T-helper 1 cell treated with Interleukin-12 subunit alpha and Interleukin-12 subunit beta and Interleukin-4 antibody, amounts not matched to agents 30 μg/mL and 1 μg/mL, for 36 hours (primary cell): ENCODE measurements around the gene ARHGEF5.
"Not testable (repeated sequence)": the region's sequence is repeated elsewhere in the genome, so short reads cannot be mapped to it uniquely, and the experiment has no call there.

Experiments
- H3K27ac Mint-ChIP-seq: one replicate; pipeline ENCODE4 v1.8.0; 2021; ENCODE audit warnings: mild to moderate bottlenecking, mixed read lengths
- H3K27me3 Mint-ChIP-seq: one replicate; pipeline ENCODE4 v1.8.0; 2021; ENCODE audit warnings: low read depth, mixed read lengths
- H3K36me3 Mint-ChIP-seq: one replicate; pipeline ENCODE4 v1.8.0; 2021; ENCODE audit warnings: low read depth, mixed read lengths
- H3K4me1 Mint-ChIP-seq: one replicate; pipeline ENCODE4 v1.8.0; 2021; ENCODE audit warnings: low read depth, mixed read lengths
- H3K4me3 Mint-ChIP-seq: one replicate; pipeline ENCODE4 v1.8.0; 2021; ENCODE audit warnings: mild to moderate bottlenecking, moderate library complexity, mixed read lengths
- H3K9me3 Mint-ChIP-seq: one replicate; pipeline ENCODE4 v1.8.0; 2021; ENCODE audit warnings: mixed read lengths

The ARHGEF5 gene

DNA sequence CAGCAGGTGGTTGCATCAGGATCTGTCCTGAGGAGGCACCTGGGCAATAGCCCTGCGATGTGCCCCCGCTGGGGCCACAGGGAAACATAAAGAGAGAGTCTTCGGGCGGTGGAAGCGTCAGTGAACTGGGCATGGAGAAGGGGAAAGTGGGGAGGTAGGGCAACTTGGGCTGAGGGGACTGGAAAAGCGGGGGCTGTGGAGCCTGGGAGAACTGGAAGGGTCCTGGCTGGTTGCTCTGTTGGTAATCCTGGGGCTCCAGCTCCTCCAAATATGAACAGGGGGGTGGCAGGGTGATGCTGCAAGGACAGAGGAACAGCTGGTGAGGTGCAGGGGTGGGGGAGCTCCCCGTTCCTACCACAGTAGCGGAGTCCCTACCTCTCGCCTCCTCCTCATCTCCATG, 43.1 kb downstream of the ARHGEF5 start:
- Mint-ChIP-seq H3K9me3 (no peaks in the 10 kb centered on the region), H3K36me3 (no peaks in the 10 kb centered on the region), H3K27ac (no peak overlapping the region), H3K27me3 (peaks cover 5% of the 10 kb centered on the region), H3K4me1 (no peaks in the 10 kb centered on the region), H3K4me3 (no peak overlapping the region)

DNA sequence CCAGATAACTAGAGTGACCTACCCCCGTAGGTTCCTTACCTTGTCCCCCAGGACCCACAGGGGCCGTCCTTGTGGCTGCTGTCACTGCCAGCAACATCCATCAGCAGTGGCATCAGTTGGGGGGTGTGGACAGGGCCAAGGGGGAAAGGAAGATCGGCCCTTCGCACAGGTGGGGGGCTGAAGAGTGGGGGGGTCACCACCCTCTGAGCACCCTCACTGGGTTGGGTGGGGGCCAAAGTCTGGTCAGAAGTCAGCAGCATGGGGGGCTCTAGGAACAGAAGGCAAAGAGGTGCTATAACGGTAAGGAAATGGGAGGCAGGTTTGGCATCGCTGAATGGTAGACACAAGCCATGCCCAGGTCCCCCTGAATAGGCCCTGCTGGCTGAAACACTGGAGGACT, 43.7 kb downstream of the ARHGEF5 start:
- no peaks in the 10 kb centered on the region for H3K4me1 Mint-ChIP-seq

DNA sequence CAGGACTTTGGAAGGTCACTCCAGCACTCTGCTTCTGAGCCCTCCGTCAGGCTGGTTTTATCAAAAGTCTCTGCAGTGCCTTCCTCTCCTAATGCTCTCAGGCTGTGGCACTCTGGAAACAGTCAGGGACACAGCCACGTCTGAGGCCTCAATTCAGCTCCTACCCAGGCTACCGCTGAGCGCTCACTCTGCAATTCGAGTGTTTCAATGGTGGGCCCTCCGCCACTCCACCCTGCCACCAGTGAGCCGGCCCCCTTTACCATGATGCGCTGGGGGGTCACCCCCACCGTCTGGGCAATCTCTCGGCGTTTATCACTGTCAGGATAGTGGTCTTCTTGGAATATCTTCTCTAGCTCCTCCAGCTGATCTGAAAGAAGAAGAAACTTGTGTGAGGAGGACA, 44.7 kb downstream of the ARHGEF5 start:
- H3K36me3 Mint-ChIP-seq, result no peaks in the 10 kb centered on the region
- no peak overlapping the region for H3K4me3 Mint-ChIP-seq
- H3K27ac Mint-ChIP-seq, result no peak overlapping the region
- no peaks in the 10 kb centered on the region for H3K4me1 Mint-ChIP-seq
- peaks cover 5% of the 10 kb centered on the region for H3K27me3 Mint-ChIP-seq
- H3K9me3 Mint-ChIP-seq, result no peaks in the 10 kb centered on the region

More for the DNA sequence above, 43.7 kb downstream of the ARHGEF5 start:
- Mint-ChIP-seq H3K27ac (no peak overlapping the region), H3K9me3 (no peaks in the 10 kb centered on the region), H3K4me3 (no peak overlapping the region), H3K36me3 (no peaks in the 10 kb centered on the region), H3K27me3 (peaks cover 5% of the 10 kb centered on the region)

DNA sequence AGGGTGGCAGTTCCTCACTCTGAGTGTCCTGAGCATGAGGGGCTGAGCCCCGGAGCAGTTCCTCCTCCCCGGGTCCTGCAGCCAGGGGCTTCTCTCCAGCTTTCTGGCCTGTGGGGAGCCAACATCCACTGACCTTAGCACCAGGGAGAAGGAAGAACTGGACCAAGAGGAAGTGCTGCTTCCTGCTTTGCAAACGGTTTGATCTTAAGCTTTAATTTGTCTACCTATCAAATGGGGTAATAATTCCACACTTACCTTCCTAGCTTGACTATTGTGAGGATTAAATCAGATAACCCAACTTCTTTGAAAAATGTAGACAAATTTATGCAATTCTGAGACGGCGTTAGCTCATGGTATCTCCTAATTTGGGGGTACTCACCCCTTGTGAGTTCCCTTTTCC, 46.3 kb downstream of the ARHGEF5 start:
- no peak overlapping the region for H3K4me3 Mint-ChIP-seq
- H3K27me3 Mint-ChIP-seq, result no peaks in the 10 kb centered on the region
- H3K27ac Mint-ChIP-seq, result no peak overlapping the region

DNA sequence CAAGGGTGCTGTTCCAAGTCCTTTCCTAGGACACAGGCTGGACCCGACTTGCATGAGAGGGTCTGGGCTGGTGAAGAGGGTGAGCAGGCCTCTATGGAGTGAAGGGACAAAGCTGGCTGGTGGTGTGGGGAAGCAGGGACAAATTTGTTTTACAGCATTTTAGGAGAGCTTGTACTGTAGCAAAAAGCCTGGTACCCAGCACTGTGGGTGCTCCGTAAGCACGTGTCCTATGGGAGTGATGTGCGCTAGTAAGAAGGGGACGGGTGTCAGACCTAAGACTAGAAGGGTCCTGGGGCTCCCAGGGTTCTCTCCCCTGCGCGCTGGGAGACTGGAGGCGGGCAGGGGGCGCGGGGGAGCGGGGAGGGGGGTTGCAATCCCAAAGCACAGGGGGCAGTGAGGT, 47.9 kb downstream of the ARHGEF5 start:
- Mint-ChIP-seq H3K36me3 (no peaks in the 10 kb centered on the region), H3K4me1 (no peaks in the 10 kb centered on the region), H3K9me3 (no peaks in the 10 kb centered on the region), H3K4me3 (no peak overlapping the region), H3K27ac (no peak overlapping the region), H3K27me3 (peaks cover 3% of the 10 kb centered on the region)

More for the DNA sequence above, 46.3 kb downstream of the ARHGEF5 start:
- no peaks in the 10 kb centered on the region for H3K9me3 Mint-ChIP-seq
- no peaks in the 10 kb centered on the region for H3K36me3 Mint-ChIP-seq
- H3K4me1 Mint-ChIP-seq, result no peaks in the 10 kb centered on the region

DNA sequence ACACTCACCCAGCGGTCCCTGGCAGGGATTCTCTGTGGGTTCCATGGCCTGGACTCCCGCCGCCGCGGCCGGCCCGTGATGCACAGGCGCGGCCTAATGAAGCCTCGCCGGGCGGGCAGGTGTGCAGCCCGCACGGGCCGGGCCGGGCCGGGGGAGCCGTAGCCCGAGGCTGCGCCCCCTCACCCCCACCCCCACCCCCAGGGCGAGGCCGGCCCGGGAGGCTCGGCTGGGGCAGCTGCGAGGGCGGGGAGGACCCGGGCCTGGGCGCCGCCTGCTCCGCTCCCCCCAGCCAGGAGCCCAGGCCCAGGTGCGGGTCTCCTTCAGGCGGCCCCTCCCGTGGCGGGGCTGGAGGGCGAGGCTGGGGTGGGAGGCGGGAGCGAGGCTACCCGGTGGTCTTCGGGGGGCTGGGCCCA, 48.5 kb downstream of the ARHGEF5 start, which contains the start of gene NOBOX:
Gene NOBOX, minus strand, starts transcription at position 45 of the 413 bp plus-strand sequence.
- H3K27me3 Mint-ChIP-seq, result peaks cover 8% of the 10 kb centered on the region
- no peak within 1 kb of the TSS for H3K27ac Mint-ChIP-seq
- no peaks in the 10 kb centered on the region for H3K9me3 Mint-ChIP-seq
- H3K4me3 Mint-ChIP-seq, result no peak within 1 kb of the TSS
- H3K36me3 Mint-ChIP-seq, result no peaks in the 10 kb centered on the region
- H3K4me1 Mint-ChIP-seq, result no peaks in the 10 kb centered on the region

DNA sequence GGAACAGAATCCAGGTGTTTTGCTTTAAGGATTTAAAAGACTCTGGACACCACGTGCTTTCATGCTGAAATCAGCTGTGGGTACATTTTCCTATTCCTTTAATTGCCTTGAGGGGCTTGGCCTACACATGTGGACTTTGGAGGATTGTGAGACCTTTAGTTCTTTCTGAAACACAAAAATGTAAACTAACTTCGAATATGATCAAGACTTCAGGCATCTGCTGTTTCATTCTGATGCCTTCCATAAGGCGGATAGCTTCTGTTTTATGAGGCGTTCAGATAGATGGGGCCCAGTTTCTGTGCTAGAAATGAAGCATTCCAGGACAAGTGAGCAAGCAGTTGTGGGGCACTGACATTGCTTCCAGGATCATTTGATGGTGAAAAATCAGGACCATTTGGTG, 49.7 kb downstream of the ARHGEF5 start:
- Mint-ChIP-seq H3K27ac (no peak overlapping the region), H3K4me3 (no peak overlapping the region), H3K27me3 (peaks cover 10% of the 10 kb centered on the region), H3K9me3 (no peaks in the 10 kb centered on the region), H3K4me1 (no peaks in the 10 kb centered on the region), H3K36me3 (no peaks in the 10 kb centered on the region)

DNA sequence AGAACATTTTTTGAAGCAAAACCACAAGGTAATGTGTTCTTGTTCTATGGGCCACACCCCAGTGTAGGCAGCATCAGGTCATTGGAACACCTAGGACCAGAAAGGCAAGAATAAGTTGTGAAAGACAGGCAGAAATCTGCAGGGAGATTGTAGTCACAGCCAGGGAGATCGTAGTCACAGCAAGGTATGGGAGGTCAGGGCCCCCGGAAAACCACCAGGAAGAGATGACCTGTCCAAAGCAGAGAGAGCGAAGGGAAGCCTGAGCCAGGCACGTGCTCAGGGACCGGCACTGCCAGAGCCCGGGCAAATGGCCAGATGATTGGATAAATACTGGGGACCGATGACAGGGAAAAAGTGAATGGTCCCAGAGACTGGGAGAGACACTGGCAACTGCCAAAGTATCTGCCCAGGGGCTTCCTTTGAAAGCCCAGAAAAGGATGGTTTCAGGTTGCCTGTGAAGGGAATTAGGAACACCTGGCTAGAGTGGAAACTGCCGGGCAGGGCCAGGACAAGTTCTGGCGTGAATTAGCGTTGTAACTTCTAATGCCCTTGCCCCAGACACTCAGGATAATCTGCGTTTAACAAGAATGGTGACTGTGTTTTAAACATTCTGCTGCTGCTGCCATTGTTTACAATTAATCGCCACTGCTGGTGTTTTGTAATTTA, 52.2 kb downstream of the ARHGEF5 start:
- Mint-ChIP-seq H3K27ac (no peak overlapping the region), H3K9me3 (no peaks in the 10 kb centered on the region), H3K27me3 (peaks cover 14% of the 10 kb centered on the region)

DNA sequence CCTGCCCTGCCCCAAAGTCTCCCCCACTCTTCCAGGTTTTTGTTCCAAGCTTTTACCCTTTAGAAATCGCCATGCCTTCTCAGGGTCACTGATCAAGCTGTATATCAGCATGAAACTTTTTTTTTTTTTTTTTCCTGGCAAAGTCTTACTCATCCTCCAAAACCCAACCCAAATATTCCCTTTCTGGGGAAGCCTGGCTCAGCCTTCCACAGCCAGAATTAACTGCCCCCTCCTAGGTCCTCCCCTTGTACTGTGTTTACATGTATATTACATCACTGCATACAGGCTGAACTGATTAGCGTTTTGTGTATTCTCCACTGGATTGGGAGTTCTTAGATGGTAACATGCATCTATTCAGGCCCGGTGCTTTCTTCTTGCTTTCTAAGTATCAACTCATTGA, 52.9 kb downstream of the ARHGEF5 start:
- Mint-ChIP-seq H3K9me3 (no peaks in the 10 kb centered on the region), H3K27ac (no peak overlapping the region), H3K36me3 (no peaks in the 10 kb centered on the region), H3K27me3 (peaks cover 14% of the 10 kb centered on the region), H3K4me3 (no peak overlapping the region), H3K4me1 (no peaks in the 10 kb centered on the region)

More for the DNA sequence above, 52.2 kb downstream of the ARHGEF5 start:
- Mint-ChIP-seq H3K4me1 (no peaks in the 10 kb centered on the region), H3K4me3 (no peak overlapping the region), H3K36me3 (no peaks in the 10 kb centered on the region)

DNA sequence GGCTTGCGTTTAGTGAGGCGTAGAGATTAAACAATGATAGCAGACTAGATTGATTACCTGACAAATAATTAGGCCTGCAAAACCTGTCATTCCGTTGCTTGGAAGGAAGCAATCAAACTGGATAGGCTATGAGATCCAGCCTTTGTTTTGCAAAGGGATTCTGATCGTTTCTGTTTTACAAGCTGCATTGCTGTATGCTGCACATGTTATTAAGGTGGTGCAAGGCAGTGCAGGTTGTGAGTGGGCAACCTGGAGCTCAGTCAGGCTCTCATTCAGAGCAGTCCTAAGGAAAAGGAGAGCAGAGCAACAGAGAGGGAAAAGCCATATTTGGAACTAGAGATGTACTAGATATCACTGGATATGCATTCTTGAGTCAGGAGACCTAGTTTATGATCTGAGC, 55.2 kb downstream of the ARHGEF5 start:
- Mint-ChIP-seq H3K27me3 (peaks cover 23% of the 10 kb centered on the region), H3K4me1 (no peaks in the 10 kb centered on the region), H3K9me3 (no peaks in the 10 kb centered on the region), H3K36me3 (no peaks in the 10 kb centered on the region), H3K4me3 (no peak overlapping the region), H3K27ac (no peak overlapping the region)

DNA sequence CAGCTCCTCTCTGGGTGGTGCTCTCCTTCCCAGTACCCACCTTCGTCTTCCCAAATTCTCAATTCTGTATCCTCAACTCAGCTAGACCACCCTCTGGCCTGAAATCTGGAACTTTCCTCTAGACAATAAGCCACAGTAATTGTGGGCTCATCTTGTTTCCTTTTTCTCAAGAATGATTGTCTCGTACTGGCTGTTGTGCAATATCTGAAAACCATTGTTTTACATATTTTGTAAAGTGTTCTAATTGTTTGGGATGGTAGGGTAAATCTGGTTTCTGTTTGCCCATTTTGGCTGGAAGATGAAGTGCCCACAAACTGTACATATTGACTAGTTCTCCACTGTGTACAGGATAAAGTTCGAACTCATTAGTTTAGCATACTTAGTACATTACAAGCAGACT, 59.6 kb downstream of the ARHGEF5 start:
- H3K27me3 Mint-ChIP-seq, result peaks cover 16% of the 10 kb centered on the region
- H3K9me3 Mint-ChIP-seq, result no peaks in the 10 kb centered on the region
- no peaks in the 10 kb centered on the region for H3K4me1 Mint-ChIP-seq
- no peak overlapping the region for H3K4me3 Mint-ChIP-seq
- no peaks in the 10 kb centered on the region for H3K36me3 Mint-ChIP-seq
- no peak overlapping the region for H3K27ac Mint-ChIP-seq

DNA sequence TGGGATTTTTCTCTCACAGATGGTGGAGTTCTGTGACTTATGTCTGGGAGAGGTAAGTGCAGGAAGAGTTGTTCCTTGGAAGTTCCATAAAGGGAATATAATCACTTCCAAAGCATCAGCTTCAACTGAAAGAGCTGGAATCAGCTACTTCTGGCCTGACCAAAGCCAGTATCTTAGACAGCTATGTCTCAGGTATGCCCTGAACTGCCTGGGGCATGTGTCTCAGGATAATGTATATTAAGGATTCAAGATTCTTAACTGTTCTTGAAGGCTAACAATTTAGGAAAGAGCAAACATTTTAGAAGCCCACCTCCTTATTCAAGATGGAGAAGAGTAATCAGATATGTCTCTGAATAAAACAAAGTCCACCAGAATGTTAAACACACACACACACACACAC, 60.7 kb downstream of the ARHGEF5 start:
- Mint-ChIP-seq H3K27ac (no peak overlapping the region), H3K4me3 (no peak overlapping the region), H3K4me1 (no peaks in the 10 kb centered on the region), H3K36me3 (no peaks in the 10 kb centered on the region), H3K9me3 (no peaks in the 10 kb centered on the region), H3K27me3 (peaks cover 12% of the 10 kb centered on the region)

DNA sequence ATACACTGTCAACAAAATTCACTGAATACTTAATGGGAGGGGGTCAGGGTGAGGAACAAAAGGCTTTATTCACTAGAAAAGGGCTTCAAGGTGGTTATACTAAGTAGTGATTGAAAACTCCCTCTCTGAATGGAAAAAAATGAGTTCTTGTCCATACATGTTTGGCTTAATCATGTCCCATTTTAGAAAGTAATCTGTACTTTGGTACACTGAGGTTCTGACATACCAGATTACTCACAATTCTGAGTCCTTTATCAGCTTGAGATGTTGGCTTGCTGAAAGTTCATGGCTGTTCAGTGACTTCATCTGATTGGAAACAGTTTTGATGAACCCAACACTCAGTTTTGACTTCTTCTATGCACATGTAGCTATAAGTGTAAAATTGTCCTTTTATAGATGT, 61.1 kb downstream of the ARHGEF5 start:
- H3K36me3 Mint-ChIP-seq, result no peaks in the 10 kb centered on the region
- no peak overlapping the region for H3K4me3 Mint-ChIP-seq
- H3K27ac Mint-ChIP-seq, result no peak overlapping the region
- no peaks in the 10 kb centered on the region for H3K9me3 Mint-ChIP-seq
- peaks cover 12% of the 10 kb centered on the region for H3K27me3 Mint-ChIP-seq
- no peaks in the 10 kb centered on the region for H3K4me1 Mint-ChIP-seq

DNA sequence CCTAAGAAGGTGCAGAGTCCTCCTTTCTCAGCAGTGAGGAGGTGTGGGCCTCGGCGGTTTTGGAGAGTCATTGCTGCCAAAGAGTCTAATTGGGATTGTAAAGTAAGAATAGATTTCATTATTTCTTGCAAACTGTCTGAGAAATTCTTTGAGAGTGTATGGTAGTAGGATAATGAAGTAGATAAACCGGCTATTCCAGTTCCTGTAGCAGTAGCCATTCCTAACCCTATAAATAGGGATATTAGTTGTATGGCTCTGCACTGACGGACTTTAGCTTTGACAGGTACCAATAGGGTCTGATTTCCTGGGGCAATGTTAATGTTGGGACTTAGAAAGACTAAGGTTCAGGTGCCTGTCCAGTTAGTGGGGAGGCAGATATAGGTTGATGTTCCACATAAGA, 63.7 kb downstream of the ARHGEF5 start:
- H3K4me3 Mint-ChIP-seq, H3K27ac Mint-ChIP-seq, H3K4me1 Mint-ChIP-seq, H3K9me3 Mint-ChIP-seq, H3K36me3 Mint-ChIP-seq: not testable (repeated sequence)
- peaks cover 12% of the 10 kb centered on the region for H3K27me3 Mint-ChIP-seq

DNA sequence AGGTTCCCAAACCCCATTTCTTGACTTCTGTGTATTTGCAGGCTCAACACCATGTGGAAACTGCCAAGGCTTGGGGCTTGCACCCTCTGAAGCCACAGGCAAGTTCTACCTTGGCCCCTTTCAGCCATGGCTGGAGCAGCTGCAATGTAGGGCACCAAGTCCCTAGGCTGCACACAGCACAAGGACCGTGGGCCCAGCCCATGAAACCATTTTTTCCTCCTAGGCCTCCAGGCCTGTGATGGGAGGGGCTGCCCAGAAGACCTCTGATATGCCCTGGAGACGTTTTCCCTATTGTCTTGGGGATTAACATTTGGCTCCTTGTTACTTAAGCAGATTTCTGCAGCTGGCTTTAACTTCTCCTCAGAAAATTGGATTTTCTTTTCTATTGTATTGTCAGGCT, 72.3 kb downstream of the ARHGEF5 start:
- H3K9me3 Mint-ChIP-seq, result peaks cover 26% of the 10 kb centered on the region
- not testable (repeated sequence) for H3K27me3 Mint-ChIP-seq, H3K4me3 Mint-ChIP-seq, H3K4me1 Mint-ChIP-seq, H3K27ac Mint-ChIP-seq, H3K36me3 Mint-ChIP-seq

DNA sequence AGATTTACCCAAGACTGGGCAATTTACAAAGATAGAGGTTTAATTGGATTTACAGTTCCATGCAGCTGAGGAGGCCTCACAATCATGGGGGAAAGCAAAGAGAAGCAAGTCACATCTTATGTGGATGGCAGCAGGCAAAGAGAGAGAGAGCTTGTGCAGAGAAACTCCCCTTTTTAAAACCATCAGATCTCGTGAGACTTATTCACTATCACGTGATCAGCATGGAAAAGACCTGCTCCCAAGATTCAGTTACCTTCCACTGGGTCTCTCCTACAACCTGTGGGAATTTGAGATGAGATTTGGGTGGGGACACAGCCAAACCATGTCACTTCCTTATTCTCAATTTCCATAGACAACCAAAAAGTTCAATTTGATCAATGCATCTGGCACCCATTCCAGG, 73.2 kb downstream of the ARHGEF5 start:
- H3K4me1 Mint-ChIP-seq, result no peaks in the 10 kb centered on the region
- no peak overlapping the region for H3K27ac Mint-ChIP-seq
- no peaks in the 10 kb centered on the region for H3K36me3 Mint-ChIP-seq
- peaks cover 26% of the 10 kb centered on the region for H3K9me3 Mint-ChIP-seq
- H3K4me3 Mint-ChIP-seq, result no peak overlapping the region
- no peaks in the 10 kb centered on the region for H3K27me3 Mint-ChIP-seq
